Inferior parietal cortex (tissue), 1 donor: ENCODE results near the gene MDGA2.
"Not testable (repeated sequence)": the region's sequence is repeated elsewhere in the genome, so short reads cannot be mapped to it uniquely, and the experiment has no call there.

Experiments used
- DNase-seq: peaks from one replicate; pipeline ENCODE4 v3.0.0-alpha.2; 2016; ENCODE audit errors: extremely low spot score

The MDGA2 gene

DNA sequence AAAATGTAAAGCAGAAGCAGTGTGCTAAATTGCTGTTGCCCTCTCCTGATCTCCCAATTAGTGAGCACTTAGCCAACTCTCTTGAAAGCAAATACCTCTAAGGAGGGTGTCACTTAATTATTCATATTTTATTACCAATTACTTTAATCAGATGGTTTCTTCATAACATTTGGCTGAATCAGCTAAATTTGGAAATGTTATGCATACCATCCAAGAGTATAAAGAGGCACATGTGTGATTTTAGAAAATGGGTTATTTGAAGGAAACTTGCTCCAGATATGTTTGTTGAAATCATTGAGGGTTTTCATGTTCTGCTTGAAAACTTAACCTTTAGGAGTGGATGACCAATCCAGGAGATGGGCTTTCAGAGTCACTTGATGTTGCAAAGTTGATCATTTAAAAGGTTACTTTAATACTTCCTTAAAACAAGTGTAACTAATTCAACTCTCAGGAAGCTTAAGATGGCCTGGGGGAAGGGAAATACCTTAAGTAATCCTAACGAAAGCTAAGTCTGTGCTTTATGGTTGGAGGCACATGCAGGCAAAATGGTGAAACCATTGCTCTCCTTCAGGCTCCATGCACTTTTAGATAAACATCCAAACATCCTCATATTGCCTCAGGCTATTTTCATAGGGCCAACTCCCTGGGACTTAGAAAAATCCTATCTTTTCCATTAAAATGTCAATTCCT is 434.5 kb downstream of the MDGA2 start:
- no peak for DNase-seq

DNA sequence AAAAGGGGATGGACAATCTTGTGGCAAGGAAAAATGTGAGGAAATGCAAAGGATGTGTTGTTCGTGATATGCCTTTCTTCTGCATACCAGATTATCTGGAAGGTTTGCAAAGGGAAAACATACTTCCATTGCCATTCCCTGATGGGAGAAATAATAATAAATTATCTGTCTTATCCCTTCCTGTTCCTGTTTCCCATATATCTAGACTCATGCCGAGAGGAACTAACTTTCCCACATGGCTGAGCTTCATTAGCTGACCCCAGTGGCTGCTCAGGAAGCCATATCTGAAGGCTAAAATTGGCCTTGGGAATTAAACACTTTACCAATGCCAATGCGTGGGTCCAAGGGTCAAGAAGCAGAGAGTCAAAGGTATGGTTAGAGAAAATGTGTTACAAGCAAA is 439.8 kb downstream of the MDGA2 start:
- no peak for DNase-seq

DNA sequence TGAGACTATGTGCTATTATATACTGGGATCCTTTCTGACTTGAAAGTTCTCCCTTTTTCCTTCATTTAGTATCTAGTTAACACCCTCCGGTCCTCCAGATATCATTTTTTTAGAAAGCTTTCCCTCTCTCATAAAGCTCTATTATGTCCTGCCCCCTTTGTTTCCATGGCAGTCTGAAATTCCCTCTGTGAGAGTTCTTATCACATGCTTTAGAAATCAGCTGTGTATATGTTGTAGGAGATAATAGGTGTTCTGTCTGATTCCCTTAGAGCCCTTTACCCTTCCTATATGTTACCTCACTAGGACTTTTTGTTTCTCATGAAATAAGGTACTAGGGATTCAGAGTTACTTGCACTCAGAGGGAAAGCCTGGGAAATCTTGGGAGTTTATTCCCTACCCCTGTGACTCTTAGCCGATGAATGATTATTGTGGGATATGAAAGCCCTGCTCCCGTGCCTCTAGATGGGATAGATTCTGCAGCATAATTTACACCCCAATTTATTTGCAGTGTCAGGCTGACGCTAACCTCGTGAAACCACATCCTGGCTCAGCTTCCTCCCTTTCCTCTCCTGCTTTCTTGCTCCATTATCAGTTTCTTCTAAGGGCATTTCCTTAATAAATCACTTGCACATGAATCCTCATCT is 448.4 kb downstream of the MDGA2 start:
- no peak for DNase-seq

DNA sequence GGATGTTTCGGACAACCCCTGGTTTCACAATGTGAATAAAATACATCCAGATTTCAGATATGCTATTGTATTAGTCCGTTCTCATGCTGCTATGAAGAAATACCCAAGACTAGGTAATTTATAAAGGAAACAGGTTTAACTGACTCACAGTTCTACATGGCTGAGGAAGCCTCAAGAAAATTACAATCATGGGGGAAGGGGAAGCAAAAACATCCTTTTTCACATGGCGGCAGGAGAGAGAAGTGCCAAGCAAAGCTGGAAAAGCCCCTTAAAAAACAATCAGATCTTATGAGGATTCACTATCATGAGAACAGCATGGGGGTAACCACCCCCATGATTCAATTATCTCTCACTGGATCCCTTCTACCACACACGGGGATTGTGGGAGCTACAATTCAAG is 451.7 kb downstream of the MDGA2 start:
- no peak for DNase-seq

DNA sequence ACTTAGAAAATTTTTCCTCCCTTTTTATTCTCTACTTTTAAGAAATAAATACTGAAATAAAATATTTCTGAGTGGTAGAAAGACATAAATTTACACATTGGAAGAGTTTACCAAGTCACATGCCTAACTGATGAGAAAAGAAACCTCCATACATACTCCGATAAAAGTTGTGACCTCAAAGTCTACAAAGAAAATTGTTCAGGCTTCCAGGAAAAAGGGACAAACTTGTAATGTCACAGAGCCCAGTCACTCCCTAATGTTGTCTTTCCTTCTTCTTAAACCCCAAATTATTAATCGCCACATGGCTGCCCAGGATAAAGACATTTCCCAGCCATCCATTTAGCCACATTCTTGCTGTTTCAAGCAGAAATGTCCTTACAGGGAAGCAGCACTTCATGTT is 455.3 kb downstream of the MDGA2 start:
- no peak for DNase-seq

DNA sequence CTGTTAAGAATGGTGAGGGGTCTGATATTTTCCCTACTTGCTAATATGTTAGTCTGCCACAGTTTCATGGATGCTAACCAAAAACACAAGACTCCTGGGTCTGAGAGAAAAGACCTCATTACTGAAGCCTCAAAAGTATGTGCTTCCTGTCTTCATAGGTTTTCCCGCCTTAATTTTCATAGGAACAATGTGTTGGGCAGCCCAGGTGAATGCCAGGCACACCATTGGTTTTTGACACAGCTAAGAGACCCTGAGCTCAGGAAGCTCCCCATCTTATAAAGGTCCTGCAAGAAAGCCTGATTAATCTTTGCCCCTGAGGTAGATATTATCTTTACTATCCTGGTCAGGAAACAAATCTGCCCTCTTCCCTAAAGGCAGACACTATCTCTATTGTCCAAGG is 464.1 kb downstream of the MDGA2 start:
- DNase-seq = no peak

DNA sequence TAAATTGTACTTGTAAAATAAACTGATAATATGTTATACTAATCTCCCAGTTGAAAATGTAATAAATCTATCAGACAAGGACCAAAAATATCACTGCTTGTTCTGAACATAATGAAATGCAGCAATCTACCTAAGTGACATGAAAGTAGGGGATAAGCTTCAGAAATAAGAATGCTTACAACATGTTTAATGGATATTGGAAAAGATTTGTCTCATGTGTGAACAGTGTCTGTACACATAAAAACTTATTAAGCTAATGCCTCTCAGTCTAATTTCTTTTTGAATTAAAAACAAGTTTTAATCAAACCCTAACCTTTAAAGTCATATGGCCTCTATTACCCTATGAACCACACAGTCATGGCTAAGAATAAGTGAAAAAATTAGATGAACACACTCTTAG is 465.3 kb downstream of the MDGA2 start:
- DNase-seq = no peak

DNA sequence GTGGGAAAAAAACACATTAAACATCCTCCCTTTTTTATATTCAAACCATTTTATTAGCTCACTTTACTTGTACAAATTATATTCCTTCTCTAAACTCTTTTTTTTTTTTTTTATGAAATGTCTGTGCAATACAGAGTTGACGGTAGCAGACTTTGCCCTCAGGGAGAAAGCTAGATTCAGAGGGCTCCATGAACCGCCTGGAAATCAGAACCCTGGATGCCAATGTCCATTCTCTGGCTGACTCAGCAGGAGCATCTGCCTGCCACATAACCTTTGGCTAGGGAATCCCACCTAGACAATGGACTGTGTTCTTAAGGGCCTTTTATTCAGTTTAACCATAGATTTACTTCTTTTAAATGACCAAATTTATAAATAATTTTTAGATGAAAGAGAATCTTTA is 467.0 kb downstream of the MDGA2 start:
- no peak for DNase-seq

DNA sequence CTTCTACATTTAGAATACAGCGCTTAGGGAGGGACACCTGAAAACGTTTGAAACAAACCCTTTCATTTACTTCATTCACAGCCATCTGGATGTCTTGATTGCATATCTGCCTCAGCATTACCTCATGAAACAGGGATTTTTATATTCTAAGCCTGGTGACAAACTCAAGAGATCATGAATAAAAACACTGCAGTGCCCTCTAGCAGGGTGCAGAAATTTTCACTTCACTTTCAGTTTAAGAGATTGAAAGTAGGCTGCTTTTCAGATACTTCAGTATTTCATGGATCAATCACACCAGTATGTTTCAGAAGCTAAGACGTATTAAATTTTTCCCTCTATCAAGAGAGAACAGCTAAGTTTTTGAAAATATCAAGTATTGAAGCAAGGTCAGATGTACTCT is 467.8 kb downstream of the MDGA2 start:
- peak; percentile 56 for DNase-seq

DNA sequence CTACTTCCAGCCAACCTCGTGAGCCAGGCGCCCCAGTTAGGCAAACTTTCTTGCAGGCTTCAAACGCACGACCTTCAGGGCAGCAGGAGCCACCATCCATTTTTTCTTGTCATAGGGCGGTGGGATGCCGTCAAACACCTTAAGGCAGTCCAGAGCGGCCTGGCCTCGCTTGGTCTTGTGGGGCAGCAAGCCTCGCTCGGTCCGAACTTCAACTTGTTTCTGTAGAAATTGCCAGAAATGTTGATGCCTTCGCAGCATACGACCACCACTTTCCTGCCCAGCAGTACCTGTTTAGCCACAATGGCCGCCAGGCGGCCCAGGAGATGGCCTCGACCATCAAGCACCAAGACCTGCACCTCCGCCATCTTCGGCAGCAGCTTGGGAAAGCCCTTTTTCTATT is 474.7 kb downstream of the MDGA2 start:
- no peak for DNase-seq

DNA sequence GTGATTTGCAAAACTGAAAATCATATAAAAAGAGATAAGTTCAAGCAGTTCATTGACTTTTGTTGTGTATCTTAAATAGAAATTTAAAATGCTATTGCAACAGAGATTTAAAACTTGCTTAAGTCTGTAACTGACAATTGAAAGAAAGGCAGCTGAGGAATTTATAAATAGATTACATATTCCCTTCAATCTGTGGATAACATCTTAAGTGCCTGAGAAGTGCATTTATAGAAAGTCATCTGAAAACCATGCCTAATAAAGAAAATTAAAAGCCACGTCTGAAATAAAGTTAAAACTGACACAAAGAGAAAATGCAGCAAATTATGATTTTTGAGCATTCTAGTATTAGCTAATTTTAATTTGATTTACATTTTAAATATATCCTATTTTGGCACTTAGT is 479.8 kb downstream of the MDGA2 start:
- no peak for DNase-seq

DNA sequence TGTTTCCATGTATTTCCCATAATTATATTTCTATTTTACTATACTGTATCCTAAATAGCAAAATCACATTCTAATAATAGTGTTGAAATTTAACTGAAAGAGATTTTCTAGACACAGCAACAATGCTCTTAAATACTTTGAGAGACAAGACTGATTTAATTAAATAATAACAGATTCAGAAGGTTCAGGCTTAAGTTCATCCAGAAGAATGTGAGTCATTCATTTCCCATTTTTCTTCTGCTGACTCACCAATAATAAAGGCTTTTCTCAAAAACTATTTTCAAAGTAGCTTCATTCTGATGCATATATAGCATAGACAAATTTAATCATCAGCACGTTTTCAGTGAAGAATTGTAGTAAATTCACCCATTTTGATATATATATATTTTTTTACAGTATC is 481.4 kb downstream of the MDGA2 start:
- DNase-seq = no peak

DNA sequence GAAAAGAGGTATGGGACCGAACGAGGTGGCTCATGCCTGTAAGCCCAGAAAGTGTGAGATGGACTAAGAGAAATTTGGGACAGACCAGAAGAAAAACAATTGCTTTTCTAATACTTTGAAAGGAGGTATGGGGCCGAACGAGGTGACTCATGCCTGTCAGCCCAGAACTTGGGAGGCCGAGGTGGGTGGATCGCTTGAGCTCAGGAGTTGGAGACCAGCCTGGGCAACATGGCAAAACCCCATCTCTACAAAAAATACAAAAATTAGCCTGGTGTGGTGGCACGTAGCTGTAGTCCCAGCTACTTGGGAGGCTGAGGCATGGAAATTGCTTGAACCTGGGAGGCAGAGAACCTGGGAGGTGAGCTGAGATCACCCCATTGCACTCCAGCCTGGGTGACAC is 483.2 kb downstream of the MDGA2 start:
- DNase-seq = not testable (repeated sequence)

DNA sequence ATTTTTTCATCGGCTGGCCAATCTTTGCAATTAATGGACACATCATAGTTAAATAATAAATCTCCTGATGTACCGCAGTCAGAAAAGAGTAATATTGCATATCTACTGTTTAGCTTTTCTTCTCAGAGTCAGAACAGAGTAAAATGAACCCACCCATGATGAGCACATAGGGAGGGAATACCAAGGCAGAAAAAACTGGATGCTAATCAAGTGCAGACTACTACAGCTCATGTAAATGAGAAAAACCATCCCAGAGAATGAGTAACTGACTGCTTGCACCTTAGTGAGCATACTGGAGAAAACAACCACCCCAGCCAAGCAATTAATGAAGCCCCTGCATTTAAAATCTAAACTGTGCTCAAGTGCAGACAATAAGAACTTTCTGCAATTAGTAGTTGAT is 483.7 kb downstream of the MDGA2 start:
- DNase-seq = no peak

DNA sequence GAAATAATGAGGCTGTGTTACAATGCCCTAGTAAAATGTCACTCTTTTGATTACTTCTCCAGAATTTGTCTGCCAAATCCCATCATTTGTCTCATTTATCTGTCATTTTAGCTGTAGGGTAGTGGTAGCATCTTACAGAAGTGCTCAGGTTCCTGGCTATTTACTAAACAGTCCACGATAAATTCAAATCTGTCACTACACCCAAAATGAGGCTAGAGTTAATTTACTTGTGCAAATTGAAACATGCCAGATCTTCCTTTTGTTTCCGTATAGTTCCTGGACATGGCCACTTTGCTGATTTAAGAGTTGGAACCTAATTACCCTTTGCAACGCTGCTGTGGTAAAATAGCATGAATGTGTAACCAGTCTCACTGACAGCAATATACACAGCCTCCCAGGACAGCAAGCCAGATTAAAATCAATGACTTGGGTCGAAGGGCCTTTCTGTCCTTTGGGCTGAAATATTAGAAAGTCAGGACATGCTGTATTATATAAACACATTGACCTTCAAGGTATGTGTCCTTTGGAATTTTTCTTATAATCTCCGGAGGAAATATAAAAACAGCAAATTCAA is 485.4 kb downstream of the MDGA2 start:
- no peak for DNase-seq

DNA sequence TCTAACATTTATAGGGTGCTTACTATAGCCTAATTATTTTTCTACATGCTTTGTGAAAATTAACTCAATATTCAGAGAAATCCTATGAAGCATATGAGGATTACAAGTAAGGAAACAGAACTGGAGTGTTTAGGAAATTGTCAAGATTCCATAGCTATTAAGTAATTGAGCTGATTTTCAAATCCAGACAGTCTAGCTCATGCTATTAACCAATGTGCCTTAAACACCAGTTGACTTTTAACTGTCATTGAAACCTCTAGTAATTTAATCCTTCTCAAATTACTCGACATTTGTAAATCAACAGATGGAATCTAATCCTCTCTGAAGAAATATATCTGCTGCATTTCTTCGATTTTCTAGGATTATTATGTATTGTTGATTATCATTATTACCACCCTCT is 488.9 kb downstream of the MDGA2 start:
- DNase-seq = no peak

DNA sequence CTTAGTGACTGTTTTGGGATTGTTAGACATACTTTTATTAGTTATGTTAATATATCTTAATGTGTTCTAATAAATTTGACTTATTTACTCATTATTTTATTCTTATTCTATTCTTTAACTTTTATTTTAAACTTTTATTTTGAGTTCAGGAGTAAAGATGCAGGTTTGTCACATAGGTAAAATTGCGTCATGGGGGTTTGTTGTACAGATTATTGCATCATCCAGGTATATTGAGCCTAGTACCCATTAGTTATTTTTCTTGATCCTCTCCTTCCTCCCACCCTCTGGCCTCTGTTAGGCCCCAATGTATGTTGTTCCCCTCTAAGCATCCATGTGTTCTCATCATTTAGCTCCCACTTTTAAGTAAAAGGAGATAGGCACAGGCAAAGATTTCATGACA is 495.5 kb downstream of the MDGA2 start:
- no peak for DNase-seq

DNA sequence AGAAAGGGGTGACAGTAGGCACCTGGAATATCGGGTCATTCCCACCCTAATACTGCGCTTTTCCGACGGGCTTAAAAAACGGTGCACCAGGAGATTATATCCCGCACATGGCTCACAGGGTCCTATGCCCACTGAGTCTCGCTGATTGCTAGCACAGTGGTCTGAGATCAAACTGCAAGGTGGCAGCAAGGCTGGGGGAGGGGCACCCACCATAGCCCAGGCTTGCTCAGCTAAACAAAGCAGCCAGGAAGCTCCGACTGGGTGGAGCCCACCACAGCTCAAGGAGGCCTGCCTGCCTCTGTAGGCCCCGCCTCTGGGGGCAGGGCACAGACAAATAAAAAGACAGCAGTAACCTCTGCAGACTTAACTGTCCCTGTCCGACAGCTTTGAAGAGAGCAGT is 503.5 kb downstream of the MDGA2 start:
- DNase-seq = not testable (repeated sequence)

DNA sequence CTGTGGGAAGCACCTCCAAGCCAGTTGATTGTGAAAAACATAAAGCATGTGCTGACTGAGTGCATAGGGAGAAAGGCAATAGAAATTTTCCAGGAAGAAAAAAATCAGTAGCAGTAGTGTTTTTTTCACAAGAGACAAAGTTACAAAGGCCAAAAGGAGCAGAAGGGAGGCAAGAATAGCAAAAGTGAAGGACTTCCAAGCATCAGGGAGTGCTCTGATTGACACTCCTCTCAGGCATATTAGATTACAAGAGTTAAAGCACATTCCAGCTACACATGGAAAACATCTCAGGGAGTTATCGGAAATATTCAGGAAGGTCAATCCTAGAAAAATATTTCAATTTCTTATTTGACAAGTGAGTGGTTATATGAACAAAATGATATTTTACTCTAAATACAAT is 508.0 kb downstream of the MDGA2 start:
- DNase-seq = no peak

DNA sequence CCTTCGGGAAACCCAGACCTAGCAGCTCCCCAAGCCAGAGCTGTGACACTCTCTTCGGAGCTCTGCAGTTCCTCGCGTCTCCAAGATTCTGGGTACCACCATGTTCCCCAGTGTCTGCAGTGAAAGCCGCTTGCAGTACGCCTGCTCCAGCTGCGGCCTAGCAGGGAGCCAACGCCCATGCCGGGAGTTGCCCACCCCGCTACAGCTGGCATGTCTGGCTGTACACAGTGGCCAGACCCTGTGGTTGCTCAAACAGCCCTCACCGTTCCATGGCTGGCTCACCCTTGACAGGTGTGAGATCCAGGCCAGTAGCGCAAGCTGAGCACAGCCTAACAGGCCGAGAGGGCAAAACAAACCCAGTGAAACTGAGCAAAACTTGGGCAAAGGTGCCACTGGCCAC is 520.0 kb downstream of the MDGA2 start:
- no peak for DNase-seq

DNA sequence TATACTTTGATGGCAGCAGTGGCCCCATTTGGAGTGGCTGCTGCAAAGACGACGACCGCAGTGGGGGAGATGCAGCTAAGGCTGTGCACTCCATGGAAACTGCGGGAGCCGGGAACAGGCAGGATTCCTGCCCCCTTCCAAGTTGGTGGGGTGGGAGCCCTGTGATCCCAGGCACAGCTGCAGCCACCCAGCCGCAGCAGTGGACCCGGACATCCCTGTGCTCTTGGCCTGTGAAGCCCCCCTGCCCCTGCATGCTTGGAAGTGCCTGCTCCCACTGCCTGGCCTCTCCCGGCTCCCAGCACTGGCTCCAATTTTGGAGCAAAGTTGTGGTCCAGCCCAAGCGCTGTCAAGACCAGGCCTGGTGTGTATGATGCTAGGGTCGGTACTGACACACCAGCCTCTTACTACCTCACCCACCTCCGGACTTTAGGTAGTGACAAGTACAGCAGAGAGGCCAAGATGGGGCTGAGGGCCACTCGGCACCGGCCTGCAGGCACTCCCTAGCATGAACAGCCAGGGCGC is 521.1 kb downstream of the MDGA2 start:
- DNase-seq = no peak

DNA sequence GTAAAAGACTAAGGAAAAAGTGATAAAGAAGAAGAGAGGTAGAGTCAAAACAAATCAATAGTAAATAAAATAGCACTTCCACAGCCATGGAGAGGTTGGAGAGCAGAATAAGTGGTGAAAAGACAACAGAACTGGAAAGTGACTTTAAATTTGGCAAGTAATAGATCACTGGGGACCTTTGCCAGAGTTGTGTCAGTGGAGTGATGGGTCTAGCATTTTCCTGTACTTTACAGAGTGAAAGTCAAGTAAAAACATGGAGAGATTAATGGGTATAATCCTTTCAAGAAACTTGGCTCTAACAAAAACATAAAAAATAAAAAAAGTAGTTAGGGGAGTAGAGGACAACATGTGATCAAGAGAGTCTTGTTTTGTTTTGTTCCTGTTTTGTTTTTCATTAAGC is 521.7 kb downstream of the MDGA2 start:
- DNase-seq = no peak

DNA sequence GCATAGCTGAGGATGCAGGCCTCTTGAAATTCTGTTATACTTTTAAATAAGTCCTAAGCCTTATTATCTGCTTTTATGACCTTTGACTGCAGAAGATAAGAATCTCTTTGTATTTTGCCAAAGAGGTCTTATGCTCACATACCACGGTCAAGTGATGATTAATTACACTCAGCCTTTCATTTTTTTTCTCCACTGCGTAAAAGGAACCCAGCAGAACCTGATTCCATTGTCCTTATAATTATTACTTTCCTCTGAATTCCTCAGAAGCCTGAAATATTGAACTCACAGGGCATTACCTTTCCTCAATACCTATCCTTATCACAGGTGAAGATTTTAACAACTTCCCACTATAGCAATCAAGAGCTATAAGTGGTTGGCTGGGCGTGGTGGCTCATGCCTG is 525.1 kb downstream of the MDGA2 start:
- DNase-seq = no peak
